ENCODE measurements around the gene SLC39A1.
"Not testable (repeated sequence)": the region's sequence is repeated elsewhere in the genome, so short reads cannot be mapped to it uniquely, and the experiment has no call there.

SLC39A1 gene

GRCh38 chr1:153912349-153912748, 51.0 kb downstream of the SLC39A1 start:
- peaks cover 24% of the 10 kb centered on the region for H3K4me1 Mint-ChIP-seq
- no peaks in the 10 kb centered on the region for H3K27me3 Mint-ChIP-seq
- H3K36me3 Mint-ChIP-seq, result peaks cover 24% of the 10 kb centered on the region
- H3K27ac Mint-ChIP-seq, result no peak overlapping the region
- ATAC-seq, result no peak
- no peak overlapping the region for H3K4me3 Mint-ChIP-seq
- H3K9me3 Mint-ChIP-seq, result peaks cover 3% of the 10 kb centered on the region

DNA sequence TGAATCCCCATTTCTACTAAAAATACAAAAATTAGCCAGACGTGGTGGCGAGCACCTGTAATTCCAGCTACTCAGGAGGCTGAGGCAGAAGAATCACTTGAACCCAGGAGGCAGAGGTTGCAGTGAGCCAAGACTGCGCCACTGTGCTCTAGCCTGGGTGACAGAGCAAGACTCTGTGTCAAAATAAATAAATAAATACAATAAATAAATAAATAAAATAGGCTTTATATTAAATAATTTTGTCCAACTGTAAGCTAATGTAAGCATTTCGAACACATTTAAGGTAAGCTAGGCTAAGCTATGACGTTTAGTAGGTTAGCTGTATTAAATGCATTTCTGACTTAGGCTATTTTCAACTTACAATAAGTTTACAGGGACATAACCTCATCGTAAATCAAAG, 52.8 kb downstream of the SLC39A1 start:
- H3K4me1 Mint-ChIP-seq, result peaks cover 25% of the 10 kb centered on the region

More for the DNA sequence above, 52.8 kb downstream of the SLC39A1 start:
- peaks cover 29% of the 10 kb centered on the region for H3K36me3 Mint-ChIP-seq
- H3K9me3 Mint-ChIP-seq, H3K27me3 Mint-ChIP-seq, H3K27ac Mint-ChIP-seq, H3K4me3 Mint-ChIP-seq, ATAC-seq: not testable (repeated sequence)

All from stimulated activated memory B cell treated with anti-CD40 and anti-IgM and Interleukin-4, amounts not matched to agents 10 μg/mL and 1 μg/mL and 100 μg/mL, for 72 hours (primary cell).